ENCODE results near the gene DVL1. TPM values are rescaled to one million over a fixed set of nuclear protein-coding genes. Genes with fewer than 3 reads are reported as not detected.

Gene DVL1
- polyA plus RNA-seq (2013, experiment 1 of 2): 26.3 TPM
- 26.6 TPM for polyA plus RNA-seq (2013, experiment 2 of 2)

DNA sequence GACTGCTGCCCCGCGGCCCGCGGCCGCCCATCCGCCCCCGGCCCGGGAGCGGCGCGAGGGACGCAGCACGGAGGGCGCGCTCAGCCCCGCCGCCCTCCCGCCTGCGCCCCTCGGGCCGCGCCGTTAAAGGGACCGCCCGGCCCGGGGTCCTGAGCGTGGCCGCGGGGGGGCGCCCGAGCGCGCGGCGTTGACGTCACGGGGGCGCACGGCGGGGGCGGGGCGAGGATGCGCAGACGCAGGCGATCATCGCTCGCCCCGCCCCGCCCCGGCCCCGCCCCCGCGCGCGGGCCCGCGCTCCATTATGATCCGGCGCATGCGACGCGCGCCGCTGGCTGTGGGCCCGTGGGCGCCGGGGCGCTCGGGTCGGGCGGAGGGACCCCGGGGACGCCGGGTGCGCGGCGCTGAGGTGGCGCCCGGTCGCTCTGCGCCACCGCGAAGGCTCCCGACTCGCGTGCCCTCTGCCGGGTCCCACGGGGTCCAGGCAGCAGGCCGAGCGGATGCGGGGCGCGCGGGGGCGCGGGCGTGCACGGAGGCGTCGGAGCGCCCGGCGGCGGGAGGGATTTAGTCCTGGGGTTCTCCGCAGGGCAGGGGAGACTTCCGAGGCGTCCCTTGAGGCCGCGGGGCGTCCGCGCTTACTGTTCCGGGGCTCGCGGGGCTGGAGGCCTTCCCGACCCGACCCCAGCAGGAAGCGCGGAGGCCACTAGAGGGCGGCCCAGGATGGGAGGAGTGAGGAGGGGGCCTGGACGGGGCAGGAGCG lies at the start of gene DVL1:
Gene DVL1 (minus strand): TSS at position 163 of the 757 bp plus-strand sequence. CDS start 353 bp downstream, outside the sequence.
- peak within 1 kb of the TSS; percentile 87 to 97 for H3K18ac ChIP-seq (ENCODE audit: low read depth in 1 of 2, low read length in 2 of 2)
- peak within 1 kb of the TSS; percentile 96 for H3K4me2 ChIP-seq (ENCODE audit: low read length, poor library complexity, severe bottlenecking)
- no peaks in the 10 kb centered on the region for H3K27me3 ChIP-seq (ENCODE audit: control insufficient read depth in 1 of 2, insufficient read depth in 1 of 2, low read length in 2 of 2)
- peak within 1 kb of the TSS; percentile 53 for H2BK5ac ChIP-seq (ENCODE audit: low read depth, low read length, poor library complexity, severe bottlenecking)
- H3K23ac ChIP-seq (ENCODE audit: low read length in 2 of 2): peak within 1 kb of the TSS in 1 of 2 experiments; percentile 97
- H3K9ac ChIP-seq (ENCODE audit: low read length): peak within 1 kb of the TSS; percentile 89
- H4K91ac ChIP-seq (ENCODE audit: low read length): peak within 1 kb of the TSS; percentile 91
- peak within 1 kb of the TSS; percentile 18 to 99 for H3K14ac ChIP-seq (ENCODE audit: low read length in 2 of 2)
- peak within 1 kb of the TSS; percentile 85 for H4K8ac ChIP-seq (ENCODE audit: low read length)
- H3K9me3 ChIP-seq (ENCODE audit: control insufficient read depth, low read length): no peaks in the 10 kb centered on the region
- 1% methylated on average over 55 of the region's 122 CpGs for WGBS
- H3K27ac ChIP-seq (ENCODE audit: low read length, poor library complexity, severe bottlenecking): peak within 1 kb of the TSS; percentile 75
- peaks cover 74% of the 10 kb centered on the region for H3K4me1 ChIP-seq (ENCODE audit: control insufficient read depth, insufficient read depth, low read depth, low read length)
- no peak within 1 kb of the TSS for H2AK5ac ChIP-seq (ENCODE audit: low read length, severe bottlenecking)
- peak within 1 kb of the TSS; percentile 82 to 91 for H3K4ac ChIP-seq (ENCODE audit: low read depth in 1 of 2, low read length in 2 of 2)
- H2BK15ac ChIP-seq (ENCODE audit: low read depth, poor library complexity, severe bottlenecking): peak within 1 kb of the TSS; percentile 20
- H2BK12ac ChIP-seq (ENCODE audit: low read length in 2 of 2): peak within 1 kb of the TSS in 1 of 2 experiments; percentile 76
- H3K4me3 ChIP-seq (ENCODE audit: insufficient read depth in 1 of 2, low read depth in 1 of 2, low read length in 2 of 2): peak within 1 kb of the TSS; percentile 84 to 91
- H2AFZ ChIP-seq (ENCODE audit: low read depth, low read length): peak within 1 kb of the TSS; percentile 57
- peak within 1 kb of the TSS; percentile 92 for H2BK120ac ChIP-seq (ENCODE audit: low read depth, low read length)
- peak; percentile 61 for DNase-seq
- H3K36me3 ChIP-seq (ENCODE audit: control insufficient read depth in 1 of 2, insufficient read depth in 2 of 2, low read depth in 1 of 2, low read length in 2 of 2): peaks cover 29 to 41% of the 10 kb centered on the region in 2 experiments
- peaks cover 6% of the 10 kb centered on the region for H3K79me1 ChIP-seq (replicated peaks; ENCODE audit: low read length, poor library complexity, severe bottlenecking)

DNA sequence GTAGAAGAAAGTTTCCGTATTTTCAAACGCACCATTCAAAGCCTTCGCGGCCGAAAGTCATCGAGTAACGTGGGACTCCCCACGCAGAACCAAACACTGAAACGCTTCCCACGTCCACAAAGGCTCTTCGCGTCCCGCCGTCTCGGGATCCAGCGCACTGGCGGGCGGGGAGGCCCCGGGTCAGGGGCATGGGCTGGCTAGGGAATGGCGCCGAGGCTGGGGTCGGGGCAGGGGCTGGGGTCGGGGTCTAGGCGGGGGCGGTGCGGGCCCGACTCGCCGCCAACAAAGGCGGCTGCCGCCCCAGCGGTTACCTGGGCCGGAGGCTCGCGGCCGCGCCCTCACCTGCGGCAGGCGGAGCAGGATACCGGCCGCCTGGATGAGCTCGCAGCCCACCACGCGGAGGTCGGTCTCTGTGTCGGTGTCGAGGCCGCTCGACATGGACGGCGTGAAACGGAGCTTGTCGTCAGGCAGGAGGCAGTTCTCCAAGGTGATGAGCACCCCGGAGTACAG lies 49.5 kb upstream of the DVL1 start:
- Histone ChIP-seq H2BK5ac (ENCODE audit: low read depth, low read length, poor library complexity, severe bottlenecking) (no peak overlapping the region), H2BK12ac (ENCODE audit: low read length in 2 of 2) (peak overlapping the region in 1 of 2 experiments; percentile 60), H2BK15ac (ENCODE audit: low read depth, poor library complexity, severe bottlenecking) (peak overlapping the region; percentile 60), H3K4me3 (ENCODE audit: insufficient read depth in 1 of 2, low read depth in 1 of 2, low read length in 2 of 2) (peak overlapping the region; percentile 89 to 98), H3K4me2 (ENCODE audit: low read length, poor library complexity, severe bottlenecking) (peak overlapping the region; percentile 87), H3K27ac (ENCODE audit: low read length, poor library complexity, severe bottlenecking) (peak overlapping the region; percentile 41), H3K36me3 (ENCODE audit: control insufficient read depth in 1 of 2, insufficient read depth in 2 of 2, low read depth in 1 of 2, low read length in 2 of 2) (peaks cover 64 to 68% of the 10 kb centered on the region in 2 experiments), H2BK120ac (ENCODE audit: low read depth, low read length) (peak overlapping the region; percentile 93), H3K14ac (ENCODE audit: low read length in 2 of 2) (peak overlapping the region in 1 of 2 experiments; percentile 98), H3K79me1 (replicated peaks; ENCODE audit: low read length, poor library complexity, severe bottlenecking) (peaks cover 1% of the 10 kb centered on the region), H2AFZ (ENCODE audit: low read depth, low read length) (no peak overlapping the region), H3K9me3 (ENCODE audit: control insufficient read depth, low read length) (no peaks in the 10 kb centered on the region), H3K4ac (ENCODE audit: low read depth in 1 of 2, low read length in 2 of 2) (peak overlapping the region; percentile 97 to 99), H3K27me3 (ENCODE audit: control insufficient read depth in 1 of 2, insufficient read depth in 1 of 2, low read length in 2 of 2) (no peaks in the 10 kb centered on the region), H3K9ac (ENCODE audit: low read length) (peak overlapping the region; percentile 95), H3K23ac (ENCODE audit: low read length in 2 of 2) (peak overlapping the region in 1 of 2 experiments; percentile 34), H3K18ac (ENCODE audit: low read depth in 1 of 2, low read length in 2 of 2) (peak overlapping the region; percentile 94 to 98), H2AK5ac (ENCODE audit: low read length, severe bottlenecking) (peak overlapping the region; percentile 53), H4K91ac (ENCODE audit: low read length) (peak overlapping the region; percentile 94), H4K8ac (ENCODE audit: low read length) (peak overlapping the region; percentile 97), H3K4me1 (ENCODE audit: control insufficient read depth, insufficient read depth, low read depth, low read length) (peaks cover 34% of the 10 kb centered on the region)
- whole genome bisulfite sequencing: 2% methylated on average over 33 of the region's 54 CpGs
- DNase-seq: no peak

DNA sequence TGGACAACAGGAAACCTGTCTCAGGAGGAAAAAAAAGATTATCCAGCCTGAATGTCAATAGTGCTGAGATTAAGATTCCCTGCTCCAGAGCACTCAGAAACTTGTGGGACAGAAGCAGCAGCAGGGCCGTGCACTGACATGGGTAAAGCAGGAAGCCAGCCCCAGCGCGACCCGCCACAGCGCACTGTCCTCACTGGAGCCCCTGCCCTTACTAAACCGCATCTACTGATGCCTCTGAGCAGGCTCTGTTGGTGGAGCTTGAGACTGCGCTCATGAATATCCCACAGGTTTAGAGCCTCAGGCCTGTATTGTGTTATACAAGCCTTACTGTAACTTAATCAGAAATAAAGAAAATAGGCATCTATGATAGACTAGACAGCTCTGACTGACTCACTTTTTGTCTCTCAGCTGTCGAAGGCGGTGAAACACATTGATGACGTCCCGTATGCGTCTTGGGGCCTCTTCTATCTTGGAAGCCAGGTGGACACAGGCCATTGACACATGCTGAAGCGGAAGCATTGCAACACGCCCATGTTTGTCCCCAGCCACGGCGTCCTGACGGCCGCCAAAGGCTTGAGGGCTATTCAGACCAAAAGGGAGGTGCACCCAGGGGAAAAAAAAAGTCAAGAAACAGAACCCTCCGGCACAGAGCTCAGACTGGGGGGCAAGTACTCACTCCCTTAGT lies 48.8 kb upstream of the DVL1 start:
- 63% methylated on average over 18 of the region's 19 CpGs for WGBS
- no peak overlapping the region for H2AFZ ChIP-seq (ENCODE audit: low read depth, low read length)
- no peaks in the 10 kb centered on the region for H3K9me3 ChIP-seq (ENCODE audit: control insufficient read depth, low read length)
- H3K4me3 ChIP-seq (ENCODE audit: insufficient read depth in 1 of 2, low read depth in 1 of 2, low read length in 2 of 2): peak overlapping the region; percentile 89 to 98
- H3K14ac ChIP-seq (ENCODE audit: low read length in 2 of 2): no peak overlapping the region
- H2BK5ac ChIP-seq (ENCODE audit: low read depth, low read length, poor library complexity, severe bottlenecking): no peak overlapping the region
- no peak overlapping the region for H4K91ac ChIP-seq (ENCODE audit: low read length)
- peak overlapping the region; percentile 87 for H3K4me2 ChIP-seq (ENCODE audit: low read length, poor library complexity, severe bottlenecking)
- H2BK15ac ChIP-seq (ENCODE audit: low read depth, poor library complexity, severe bottlenecking): no peak overlapping the region
- no peak overlapping the region for H3K27ac ChIP-seq (ENCODE audit: low read length, poor library complexity, severe bottlenecking)
- H2AK5ac ChIP-seq (ENCODE audit: low read length, severe bottlenecking): no peak overlapping the region
- no peak overlapping the region for H3K4ac ChIP-seq (ENCODE audit: low read depth in 1 of 2, low read length in 2 of 2)
- DNase-seq: peak; percentile 51
- no peak overlapping the region for H3K18ac ChIP-seq (ENCODE audit: low read depth in 1 of 2, low read length in 2 of 2)
- H4K8ac ChIP-seq (ENCODE audit: low read length): peak overlapping the region; percentile 32
- peaks cover 36% of the 10 kb centered on the region for H3K4me1 ChIP-seq (ENCODE audit: control insufficient read depth, insufficient read depth, low read depth, low read length)
- H3K23ac ChIP-seq (ENCODE audit: low read length in 2 of 2): peak overlapping the region in 1 of 2 experiments; percentile 89
- H2BK12ac ChIP-seq (ENCODE audit: low read length in 2 of 2): no peak overlapping the region
- peaks cover 7% of the 10 kb centered on the region for H3K79me1 ChIP-seq (replicated peaks; ENCODE audit: low read length, poor library complexity, severe bottlenecking)
- peak overlapping the region; percentile 95 for H3K9ac ChIP-seq (ENCODE audit: low read length)
- H2BK120ac ChIP-seq (ENCODE audit: low read depth, low read length): no peak overlapping the region
- H3K36me3 ChIP-seq (ENCODE audit: control insufficient read depth in 1 of 2, insufficient read depth in 2 of 2, low read depth in 1 of 2, low read length in 2 of 2): peaks cover 70 to 71% of the 10 kb centered on the region in 2 experiments
- no peaks in the 10 kb centered on the region for H3K27me3 ChIP-seq (ENCODE audit: control insufficient read depth in 1 of 2, insufficient read depth in 1 of 2, low read length in 2 of 2)

DNA sequence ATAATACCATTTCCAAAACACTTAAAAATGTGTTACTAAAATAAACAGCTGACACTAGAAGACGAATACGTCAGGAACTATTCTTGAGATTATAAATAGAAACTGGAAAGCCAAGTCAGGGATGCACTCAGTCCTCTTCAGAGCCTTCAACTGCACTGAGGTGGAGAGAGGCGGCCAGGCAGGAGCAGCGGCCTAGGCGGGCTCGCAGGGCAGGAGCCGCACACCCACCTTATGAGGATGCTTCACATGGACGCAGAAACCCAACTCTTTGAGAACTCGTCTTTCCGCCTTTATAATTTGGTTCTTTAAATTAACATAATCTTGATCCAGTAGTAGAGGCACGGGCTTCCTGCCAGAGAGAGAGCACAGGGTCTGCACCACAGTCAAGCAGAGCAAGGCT lies 45.9 kb upstream of the DVL1 start:
- no peak overlapping the region for H3K9ac ChIP-seq (ENCODE audit: low read length)
- H3K27me3 ChIP-seq (ENCODE audit: control insufficient read depth in 1 of 2, insufficient read depth in 1 of 2, low read length in 2 of 2): no peaks in the 10 kb centered on the region
- H2BK5ac ChIP-seq (ENCODE audit: low read depth, low read length, poor library complexity, severe bottlenecking): no peak overlapping the region
- 93% methylated on average over 11 of the region's 11 CpGs for WGBS
- DNase-seq: no peak
- no peak overlapping the region for H3K18ac ChIP-seq (ENCODE audit: low read depth in 1 of 2, low read length in 2 of 2)
- no peaks in the 10 kb centered on the region for H3K9me3 ChIP-seq (ENCODE audit: control insufficient read depth, low read length)
- no peak overlapping the region for H3K23ac ChIP-seq (ENCODE audit: low read length in 2 of 2)
- H3K4me1 ChIP-seq (ENCODE audit: control insufficient read depth, insufficient read depth, low read depth, low read length): peaks cover 18% of the 10 kb centered on the region
- H3K4me3 ChIP-seq (ENCODE audit: insufficient read depth in 1 of 2, low read depth in 1 of 2, low read length in 2 of 2): no peak overlapping the region
- H3K79me1 ChIP-seq (replicated peaks; ENCODE audit: low read length, poor library complexity, severe bottlenecking): peaks cover 20% of the 10 kb centered on the region
- no peak overlapping the region for H2BK15ac ChIP-seq (ENCODE audit: low read depth, poor library complexity, severe bottlenecking)
- H3K4me2 ChIP-seq (ENCODE audit: low read length, poor library complexity, severe bottlenecking): no peak overlapping the region
- H3K36me3 ChIP-seq (ENCODE audit: control insufficient read depth in 1 of 2, insufficient read depth in 2 of 2, low read depth in 1 of 2, low read length in 2 of 2): peaks cover 65 to 70% of the 10 kb centered on the region in 2 experiments
- H2BK120ac ChIP-seq (ENCODE audit: low read depth, low read length): no peak overlapping the region
- no peak overlapping the region for H4K8ac ChIP-seq (ENCODE audit: low read length)
- H3K4ac ChIP-seq (ENCODE audit: low read depth in 1 of 2, low read length in 2 of 2): no peak overlapping the region
- no peak overlapping the region for H3K14ac ChIP-seq (ENCODE audit: low read length in 2 of 2)
- H4K91ac ChIP-seq (ENCODE audit: low read length): no peak overlapping the region
- H2AFZ ChIP-seq (ENCODE audit: low read depth, low read length): no peak overlapping the region
- H3K27ac ChIP-seq (ENCODE audit: low read length, poor library complexity, severe bottlenecking): no peak overlapping the region
- H2AK5ac ChIP-seq (ENCODE audit: low read length, severe bottlenecking): no peak overlapping the region
- H2BK12ac ChIP-seq (ENCODE audit: low read length in 2 of 2): no peak overlapping the region
